HG02884 (cell line): ENCODE results near the gene WNT11.

Experiments used
- ATAC-seq: cut with Tn5 transposase; IDR thresholded peaks from one replicate; pipeline ENCODE4 v1.9.1; 2021; ENCODE audit warnings: mild to moderate bottlenecking, moderate library complexity; ENCODE audit not compliant: unreplicated experiment

WNT11 gene

DNA sequence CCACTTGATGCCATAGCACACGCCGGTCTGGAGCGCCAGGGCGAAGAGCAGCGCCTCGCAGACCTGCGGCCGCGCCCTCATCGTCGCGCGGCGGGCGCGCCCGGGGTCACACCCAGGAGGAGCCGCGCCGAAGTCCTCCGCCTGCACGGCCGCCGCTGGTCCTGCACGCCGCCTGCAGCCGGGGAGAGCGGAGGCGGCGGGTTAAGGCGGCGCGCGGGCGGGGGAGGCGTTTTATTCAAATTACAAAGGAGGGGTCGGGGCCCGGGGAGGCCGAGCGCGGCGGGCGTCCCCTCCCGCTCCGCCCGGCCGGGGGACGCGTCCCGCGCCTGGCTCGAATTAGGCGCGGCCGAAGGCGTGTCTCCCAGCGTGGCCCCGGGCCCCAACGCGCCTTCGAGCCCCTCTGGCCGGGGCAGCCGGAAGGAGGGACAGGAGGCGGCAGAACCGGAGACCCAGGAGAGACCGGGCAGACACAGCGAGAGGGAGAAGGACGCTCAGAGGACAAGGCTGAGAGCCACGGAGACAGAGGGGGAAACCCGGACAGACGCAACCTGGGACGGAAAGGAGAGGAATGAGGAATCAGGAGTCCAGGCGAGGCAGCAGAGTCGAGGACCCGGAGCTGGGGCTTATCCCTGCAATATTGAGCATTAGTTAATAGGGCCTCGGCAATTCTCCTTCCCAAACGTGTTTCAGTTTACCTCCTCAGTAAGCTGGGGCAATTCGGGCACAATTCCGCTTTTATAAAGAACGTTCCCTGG, at the start of gene WNT11:
Gene WNT11, minus strand, starts transcription at position 176 of the 755 bp plus-strand sequence. Its CDS starts 95 bp downstream, at position 81.
- ATAC-seq, result no peak

DNA sequence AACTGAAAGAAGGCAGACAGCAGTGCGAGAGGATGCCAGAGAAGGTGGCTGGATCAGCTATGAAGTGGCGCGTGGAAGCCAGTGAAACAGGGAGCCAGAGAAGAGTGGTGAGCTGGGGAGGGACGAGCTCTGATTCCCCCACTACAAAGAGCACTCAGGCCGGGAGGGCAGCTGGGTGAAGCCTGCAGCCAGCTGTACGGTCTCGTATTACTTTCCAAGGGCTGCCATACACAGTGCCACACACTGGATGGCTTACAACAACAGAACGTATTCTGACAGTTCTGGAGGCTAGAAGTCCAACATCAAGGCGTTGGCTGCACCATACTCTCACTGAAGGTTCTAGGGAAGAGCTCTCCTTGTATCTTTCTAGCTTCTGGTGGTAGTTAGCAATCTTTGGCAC, 47.1 kb upstream of the WNT11 start:
- no peak for ATAC-seq

DNA sequence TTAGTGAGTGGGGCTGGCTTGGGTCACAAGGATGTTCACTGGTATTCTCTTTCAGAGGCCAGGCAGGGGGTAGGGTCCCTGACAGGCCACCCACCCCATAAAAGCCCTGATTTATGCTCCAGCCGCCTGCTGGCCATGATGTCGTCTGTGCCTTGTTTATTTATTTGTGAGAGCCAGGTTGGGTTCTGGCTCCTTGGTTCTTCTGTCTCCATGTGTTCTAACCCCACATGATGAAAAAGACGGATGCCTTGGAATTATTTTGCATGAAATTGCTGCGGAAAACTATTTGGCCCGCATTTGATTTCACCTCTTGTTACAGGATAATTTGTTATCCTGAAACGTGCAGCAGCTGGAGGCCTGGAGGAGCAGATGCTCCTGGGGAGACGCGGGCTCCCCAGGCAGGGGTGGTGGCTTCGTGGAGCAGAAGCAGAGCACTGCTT, 46.3 kb upstream of the WNT11 start:
- no peak for ATAC-seq

DNA sequence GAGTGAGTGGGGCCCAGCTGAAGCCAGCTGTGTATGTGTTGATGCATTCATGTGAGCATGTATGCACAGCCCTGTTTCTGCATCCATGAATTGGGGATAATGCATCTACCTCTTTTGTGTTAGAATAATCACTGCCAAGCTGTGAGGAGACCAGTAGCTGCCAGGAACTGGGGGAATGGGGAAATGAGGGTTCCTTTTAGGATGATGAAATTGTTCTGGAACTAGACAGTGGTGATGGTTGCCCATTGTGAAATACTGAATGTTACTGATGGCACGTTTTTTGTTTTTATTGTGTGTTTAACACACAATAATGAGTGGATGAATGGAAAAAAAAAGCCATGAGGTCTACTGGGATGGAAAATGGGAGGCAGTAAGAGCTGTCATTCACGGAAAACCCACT, 45.3 kb upstream of the WNT11 start:
- ATAC-seq, result no peak

DNA sequence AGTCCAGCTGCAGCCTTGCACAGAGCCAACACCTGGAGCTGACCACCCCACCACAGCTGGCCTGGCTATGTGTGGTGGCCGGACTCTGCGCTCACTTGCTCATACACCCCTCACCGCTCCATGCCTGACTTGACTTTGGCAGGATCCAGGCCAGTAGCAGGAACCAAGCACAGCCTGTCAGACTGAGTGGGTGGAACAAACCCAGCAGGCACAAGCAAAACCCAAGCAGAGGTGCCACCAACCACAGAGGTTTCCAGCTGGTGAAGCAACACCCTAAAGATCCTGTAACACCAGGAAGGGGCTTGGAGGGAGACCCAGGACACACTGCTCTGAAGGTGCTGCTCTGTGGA, 44.9 kb upstream of the WNT11 start:
- no peak for ATAC-seq

DNA sequence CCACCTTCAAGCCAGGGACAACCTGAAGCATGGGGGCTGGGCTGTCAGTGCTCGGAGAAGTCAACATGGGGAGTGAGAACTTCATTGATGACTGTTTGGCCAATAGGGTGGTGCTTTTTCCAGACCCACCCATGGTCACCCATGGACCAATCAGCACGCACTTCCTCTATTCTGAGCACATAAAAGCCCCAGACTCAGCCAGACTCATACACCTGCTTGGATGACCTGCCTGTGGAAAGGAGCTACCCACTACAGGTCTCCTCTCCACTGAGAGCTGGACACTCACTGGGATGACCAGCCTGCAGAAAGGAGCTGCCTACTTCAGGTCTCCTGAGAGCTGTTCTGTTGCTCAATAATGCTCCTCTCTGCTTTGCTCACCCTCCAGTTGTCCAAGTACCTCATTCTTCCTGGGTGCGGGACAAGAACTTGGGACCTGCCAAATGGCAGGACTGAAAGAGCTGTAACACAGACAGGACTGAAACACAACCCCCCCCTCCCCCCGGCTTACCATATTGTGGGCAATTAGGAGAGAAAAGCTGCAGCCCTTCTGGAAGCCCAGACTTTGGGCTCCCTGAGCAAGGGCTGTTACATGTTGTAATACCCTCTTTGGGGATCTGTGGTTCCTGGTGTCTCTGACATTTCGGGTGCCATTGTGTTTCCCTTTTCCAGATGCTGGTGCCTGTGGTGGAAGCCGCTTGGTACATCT, 44.4 kb upstream of the WNT11 start:
- no peak for ATAC-seq

DNA sequence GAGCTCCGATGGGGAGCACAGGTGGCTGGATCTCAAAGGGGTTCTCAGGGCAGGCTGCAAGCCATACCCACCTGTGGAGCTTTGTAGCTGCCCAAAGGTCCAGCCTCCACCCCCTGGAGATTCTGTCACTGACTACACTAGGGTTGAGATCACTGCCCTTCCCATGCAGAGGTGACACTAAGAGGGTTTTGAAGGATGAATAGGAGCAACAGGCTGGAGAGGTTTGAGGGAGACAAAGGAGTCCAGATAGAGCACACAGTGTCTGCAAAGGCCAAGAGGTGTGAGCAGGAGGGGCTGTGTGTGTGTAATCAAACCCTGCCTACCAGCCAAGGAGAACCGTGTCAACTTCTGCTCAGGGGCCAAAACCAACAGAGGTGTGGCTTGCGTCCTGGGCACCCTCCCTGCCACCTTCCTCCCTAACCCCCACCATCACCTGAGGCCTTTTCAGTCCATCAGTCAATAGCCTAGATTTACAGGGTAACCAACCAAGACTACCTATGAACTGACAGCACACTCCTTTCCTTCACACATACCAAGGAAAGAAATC, 43.0 kb upstream of the WNT11 start:
- ATAC-seq, result no peak

DNA sequence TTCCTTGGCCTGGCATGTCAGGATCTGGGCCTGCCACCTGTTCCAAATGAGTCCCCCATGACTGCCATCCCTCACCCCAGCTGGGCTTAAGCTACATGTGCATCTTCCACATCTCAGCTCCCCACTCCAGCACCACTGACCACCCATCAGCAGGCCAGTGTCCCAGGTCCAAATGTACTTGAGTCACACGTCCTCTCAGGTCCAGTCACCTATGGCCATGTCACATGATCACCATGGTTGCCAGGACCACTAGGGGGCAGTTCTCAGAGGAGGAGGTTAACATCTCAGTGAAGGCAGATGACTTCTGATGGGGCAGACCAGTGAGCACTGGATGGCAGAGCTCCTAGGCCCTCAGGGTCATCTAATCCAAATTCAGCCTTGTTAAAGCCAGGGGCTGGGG, 41.9 kb upstream of the WNT11 start:
- ATAC-seq, result no peak

DNA sequence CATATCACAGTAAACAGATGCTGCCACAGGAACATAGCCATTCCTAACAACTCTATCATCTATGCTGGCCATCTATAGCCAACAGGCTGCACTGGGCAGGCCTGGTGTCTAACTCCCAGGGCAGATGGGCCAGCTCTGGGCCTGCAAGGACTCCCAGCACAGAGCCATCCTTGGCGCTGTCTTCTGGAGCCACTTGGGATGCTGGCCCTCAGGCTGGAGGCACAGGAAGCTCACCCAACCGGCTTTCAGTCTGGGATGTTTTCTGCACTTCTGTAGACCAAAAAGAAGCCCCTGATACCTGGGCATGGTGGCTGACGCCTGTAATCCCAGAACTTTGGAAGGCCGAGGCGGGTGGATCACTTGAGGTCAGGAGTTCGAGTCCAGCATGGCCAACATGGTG, 40.8 kb upstream of the WNT11 start:
- no peak for ATAC-seq

DNA sequence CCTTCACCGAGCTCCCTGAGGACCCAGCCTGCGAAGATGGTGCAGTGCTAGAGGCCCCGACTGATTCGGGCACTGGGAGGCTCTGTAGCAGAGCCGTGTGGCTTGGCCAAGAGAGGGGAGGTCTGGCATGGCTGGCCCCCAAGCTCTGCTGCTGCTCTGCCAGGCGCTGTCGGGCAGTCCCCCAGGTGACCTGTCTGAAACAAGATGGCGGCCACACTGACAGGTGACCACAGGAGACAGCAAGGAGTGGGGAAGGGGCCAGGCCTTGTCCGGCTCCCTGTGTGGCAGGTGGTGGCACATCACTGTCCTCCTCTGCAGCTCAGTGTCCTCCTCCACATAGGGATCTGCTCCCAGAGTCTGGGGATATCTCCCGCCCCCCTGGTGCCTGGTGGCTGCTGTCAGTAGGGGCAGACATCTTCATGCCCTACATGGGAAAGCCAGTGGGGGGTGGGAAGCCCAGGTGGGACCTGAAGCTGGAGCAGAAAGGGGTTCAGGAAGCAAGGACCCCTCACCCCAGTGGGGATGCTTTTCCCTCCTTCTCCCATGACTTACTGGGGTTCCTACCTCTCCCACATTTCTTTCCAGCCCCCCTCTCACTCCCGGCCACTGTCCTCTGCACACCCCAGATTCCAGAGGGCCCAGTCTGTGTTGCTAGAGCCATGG, 40.1 kb upstream of the WNT11 start:
- no peak for ATAC-seq

DNA sequence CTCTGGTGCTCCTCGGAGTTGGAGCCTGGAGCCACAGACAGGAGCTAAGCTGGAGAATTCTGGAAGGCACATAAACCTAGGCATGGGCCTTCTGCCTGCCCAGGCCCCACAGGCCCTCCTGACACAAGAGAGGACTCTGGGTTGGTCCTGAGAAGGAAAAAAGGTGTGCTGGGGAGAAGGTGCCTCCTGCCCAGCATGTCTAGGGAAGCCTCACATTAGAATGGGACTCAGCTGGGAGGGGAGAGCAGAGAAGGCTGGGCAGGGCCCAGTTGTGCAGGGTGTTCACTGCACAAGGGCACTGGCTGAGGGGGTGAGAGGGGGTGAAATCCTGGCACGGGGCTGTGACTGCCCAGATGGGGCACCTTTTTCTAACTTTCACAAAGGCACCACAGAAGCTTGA, 39.4 kb upstream of the WNT11 start:
- no peak for ATAC-seq

DNA sequence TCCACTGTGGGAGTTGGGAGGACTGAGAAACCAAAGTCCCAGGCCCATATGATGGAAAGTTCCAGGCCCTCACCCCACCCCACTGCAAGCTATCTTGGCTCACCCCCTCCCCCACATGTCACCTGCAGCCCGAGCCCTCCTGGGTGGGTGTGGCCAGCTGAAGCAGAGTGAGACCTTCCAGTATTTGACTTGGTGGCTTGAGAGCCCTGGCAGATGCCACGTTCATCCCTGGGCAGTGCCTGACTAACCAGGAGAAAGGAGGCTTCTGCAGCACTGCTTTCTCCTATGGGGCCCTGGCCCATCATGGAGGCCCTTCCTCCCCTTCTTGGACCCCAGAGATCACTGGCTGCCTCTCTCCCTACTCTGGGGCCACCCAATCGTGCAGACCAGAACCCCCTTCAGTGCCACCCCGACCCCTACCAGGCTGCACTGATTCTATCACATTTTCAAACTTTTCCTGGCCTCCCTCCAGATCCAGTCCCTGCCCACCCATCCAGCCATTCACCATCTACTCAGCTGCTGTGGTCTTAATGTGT, 38.1 kb upstream of the WNT11 start:
- ATAC-seq, result no peak

DNA sequence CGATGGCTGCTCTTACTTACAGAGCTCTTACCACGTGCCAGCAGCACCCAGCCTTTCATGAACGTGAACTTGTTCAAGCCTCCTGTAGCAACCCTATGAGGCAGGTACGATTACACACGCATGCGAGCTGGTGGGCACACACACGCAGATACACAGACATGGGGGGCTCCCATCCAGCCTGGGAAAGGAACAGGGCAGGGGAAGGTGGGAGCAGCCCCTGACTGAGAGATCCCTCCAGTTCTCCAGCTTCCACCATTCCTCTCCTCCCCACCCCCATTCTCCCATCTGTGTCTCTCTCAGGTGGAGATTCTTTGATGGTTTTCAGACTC, 37.6 kb upstream of the WNT11 start:
- ATAC-seq, result no peak

DNA sequence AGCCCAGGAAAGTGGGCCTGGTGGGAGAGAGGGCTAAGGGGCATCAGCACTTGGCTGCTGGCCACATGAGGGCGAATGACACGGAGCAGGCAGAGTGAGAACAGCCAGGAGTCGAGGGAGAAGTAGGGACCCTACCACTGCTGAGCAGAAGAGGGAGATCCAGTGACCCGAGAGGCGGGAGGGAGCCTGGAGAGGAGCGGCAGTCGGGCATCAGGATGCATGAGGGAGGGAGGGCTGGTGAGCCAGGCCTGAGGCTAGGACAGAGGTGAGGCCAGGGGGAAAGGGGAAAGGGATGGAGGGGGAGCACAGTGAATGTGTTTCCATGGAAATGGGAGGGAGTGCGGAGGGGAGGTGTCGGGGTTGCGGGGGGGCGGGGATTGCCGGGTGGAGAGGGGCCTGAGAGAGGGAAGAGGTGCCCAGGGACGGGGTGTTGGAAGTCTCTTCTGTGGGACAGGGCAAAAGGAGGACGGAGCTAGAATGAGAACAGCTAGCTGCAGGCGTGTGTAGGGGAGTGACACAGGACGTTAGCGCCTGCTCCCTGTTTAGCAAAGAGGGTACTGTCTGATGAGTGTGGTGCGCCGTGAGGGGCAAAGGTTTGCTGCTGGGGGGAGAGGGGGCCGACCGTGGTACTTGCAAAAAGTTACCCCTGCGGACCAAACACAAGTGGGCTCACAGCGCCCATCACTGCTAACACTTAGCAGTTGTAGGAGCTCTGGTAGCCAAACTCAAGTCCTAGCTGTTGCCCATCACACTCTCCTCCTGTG, 37.1 kb upstream of the WNT11 start:
- no peak for ATAC-seq

DNA sequence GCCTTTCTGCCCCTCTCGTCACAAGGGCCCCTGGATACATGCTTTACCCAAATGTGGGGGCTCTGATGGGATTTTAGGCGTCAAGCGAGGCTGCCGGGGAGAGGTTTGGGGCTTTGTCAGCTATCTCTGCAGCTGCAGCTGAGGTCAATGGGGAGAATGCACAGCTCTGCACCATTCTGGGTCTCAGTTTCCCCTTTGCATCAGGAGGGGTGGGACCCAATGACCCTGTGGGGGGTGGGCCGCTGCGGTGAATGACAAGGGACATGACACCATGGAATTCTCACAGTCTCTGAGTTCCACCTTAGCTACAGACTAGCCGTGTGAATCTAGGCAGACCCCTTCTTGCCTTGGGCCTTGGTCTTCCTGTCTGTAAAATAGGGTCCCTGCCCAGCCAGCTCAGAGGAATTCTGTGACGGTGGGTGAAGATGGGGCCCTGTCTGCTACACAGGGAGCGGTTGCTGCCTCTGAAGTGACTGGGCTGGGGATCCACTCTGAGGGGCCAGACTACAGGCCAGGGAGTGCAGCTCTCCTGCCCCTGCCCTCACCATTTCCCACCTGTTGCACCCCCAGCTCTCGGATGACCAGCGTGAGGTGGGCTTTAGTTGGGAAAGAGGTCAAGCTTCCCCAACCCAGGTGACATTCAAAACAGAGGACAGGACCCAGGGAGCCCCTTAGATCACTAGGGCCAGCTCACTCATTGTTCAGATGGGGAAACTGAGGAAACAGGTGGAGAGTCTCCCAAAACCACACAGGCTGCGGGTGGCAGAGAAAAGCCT, 35.9 kb upstream of the WNT11 start:
- ATAC-seq, result no peak

DNA sequence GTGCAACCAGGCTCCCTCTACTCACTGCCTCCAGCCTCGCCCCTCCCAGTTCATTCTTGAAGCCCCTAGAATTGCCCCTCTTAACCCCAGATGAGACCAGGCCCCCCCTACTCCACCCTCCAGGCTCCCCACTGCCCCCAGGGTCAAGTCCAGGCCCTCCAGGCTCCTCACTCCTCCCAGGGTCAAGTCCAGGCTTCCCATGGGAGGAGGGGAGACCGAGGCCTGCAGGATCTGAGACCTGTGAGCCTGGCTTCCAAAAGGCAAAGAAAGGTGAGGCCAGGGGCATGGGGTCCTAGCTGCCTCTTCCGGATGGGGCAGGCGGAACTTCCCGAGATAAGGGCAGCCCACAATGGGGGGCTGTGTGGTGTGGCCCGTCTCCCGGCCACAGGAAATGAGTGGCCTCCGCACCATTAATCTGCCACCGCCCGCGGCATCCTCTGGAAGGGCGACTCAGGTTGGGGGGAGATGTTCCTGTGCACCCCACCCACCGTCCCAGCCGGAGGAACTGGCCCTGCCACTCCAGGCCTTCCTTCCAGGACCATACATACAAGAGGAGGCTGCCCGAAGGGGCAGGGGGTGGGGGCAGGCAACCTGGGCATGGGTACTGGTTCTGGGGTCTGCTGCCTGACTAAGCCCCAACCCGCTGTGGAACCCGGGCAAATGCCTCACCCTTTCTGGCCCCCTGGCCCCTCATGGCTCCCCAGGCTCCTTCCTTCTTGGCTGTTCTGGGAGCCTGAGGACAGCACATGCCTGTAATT, 35.1 kb upstream of the WNT11 start:
- ATAC-seq, result no peak

DNA sequence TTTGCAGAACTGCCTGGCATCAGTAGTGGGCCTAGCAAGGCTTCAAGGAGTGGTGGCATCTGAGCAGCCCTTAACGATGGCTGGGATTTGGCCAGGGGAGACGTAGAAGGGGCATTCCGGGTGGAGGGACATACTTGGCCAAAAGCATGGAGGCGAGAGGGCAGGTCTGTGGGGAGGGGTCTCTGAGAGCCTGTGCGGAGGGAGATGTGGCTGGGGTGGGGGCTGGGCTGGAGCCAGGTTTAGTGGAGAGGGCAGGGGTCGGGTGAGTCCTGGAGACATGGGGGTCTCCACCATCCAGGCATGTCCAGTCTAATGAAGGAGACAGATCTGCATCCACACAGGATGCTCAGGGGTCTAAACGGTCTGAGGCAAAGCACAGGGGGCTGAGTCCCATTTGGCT, 34.4 kb upstream of the WNT11 start:
- ATAC-seq, result no peak

DNA sequence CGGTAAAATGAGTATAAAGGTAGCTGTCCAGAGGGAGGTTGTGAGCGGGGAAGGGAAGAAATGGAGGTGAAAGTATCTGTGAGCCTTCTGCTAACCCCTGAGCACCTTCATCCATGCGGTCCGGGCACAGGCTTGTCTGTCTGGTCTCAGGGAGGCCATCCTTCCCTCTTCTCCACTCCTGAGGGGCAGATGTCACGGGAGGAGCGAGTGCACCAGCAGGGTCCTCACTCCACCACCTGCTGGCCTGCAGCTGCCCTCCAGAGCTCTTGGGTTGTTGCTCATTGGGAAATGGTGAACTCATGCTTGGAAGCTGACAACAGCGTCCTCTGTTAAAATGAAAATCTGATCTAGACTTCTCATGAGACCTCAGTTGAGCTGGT, 33.8 kb upstream of the WNT11 start:
- ATAC-seq, result no peak

DNA sequence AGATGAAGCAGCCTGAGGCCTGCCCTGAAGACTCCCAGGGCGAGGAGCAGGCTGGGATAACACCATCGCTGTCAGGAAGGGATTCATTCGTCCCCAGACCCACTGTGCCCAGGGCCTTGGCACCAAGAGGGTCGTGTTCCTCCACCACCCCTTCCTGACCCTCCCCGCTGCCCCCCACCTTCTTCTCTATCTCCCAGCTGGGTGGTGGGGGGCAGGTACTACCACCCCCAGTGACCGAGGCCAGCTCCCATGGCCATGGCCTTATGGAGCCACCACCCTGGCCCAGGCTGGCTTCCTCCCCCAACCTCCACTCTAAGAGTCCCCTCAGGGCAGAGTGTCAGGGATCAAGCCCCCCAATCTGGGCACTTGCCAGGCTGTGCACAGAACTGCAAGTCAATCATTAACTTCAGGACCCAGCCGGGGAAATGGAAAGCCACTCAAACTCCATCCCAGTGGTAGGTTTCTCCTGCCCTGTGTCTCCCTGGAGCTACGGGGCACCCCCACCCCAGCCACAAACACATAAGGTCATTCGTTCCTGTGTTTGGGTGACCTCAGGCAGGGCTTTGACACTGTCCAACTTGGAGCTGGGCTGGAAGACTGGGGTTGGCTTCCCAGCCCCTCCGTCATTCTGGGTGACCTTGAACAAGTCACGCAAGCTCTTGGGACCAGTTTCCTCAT, 33.3 kb upstream of the WNT11 start:
- ATAC-seq, result no peak
